Stomach (tissue), 9 donors: ENCODE results near the gene CNRIP1. TPM values are rescaled to one million over a fixed set of nuclear protein-coding genes. Genes with fewer than 3 reads are reported as not detected.

Source experiments
- DNase-seq, 2 donors: peaks; one replicate each; pipeline versions ENCODE4 v3.0.0 to v3.0.0-alpha.2; 2013 to 2019
- H3K27ac ChIP-seq, 5 donors: fragments of 200-600 bp in 4 of 5; sonication (generic) in 4 of 5; one replicate each; pipeline ENCODE4 v1.5.1; 2013 to 2019; ENCODE audit warnings: mild to moderate bottlenecking in 1 of 5, moderate library complexity in 1 of 5
- H3K27me3 ChIP-seq, 3 donors: fragments of 200-600 bp; sonication (generic); one replicate each; pipeline ENCODE4 v1.5.1; 2017 to 2019; ENCODE audit warnings: mixed run types in 1 of 3
- H3K36me3 ChIP-seq, 4 donors: fragments of 200-600 bp; sonication (generic); 1 replicate in 3 of 4; 2 replicates in 1 of 4; pipeline ENCODE4 v1.5.1; 2016 to 2019
- H3K4me1 ChIP-seq, 4 donors: fragments of 200-600 bp; sonication (generic); one replicate each; pipeline ENCODE4 v1.5.1; 2016 to 2019
- H3K4me3 ChIP-seq, 4 donors: fragments of 200-600 bp; sonication (generic) in 3 of 4; one replicate each; pipeline ENCODE4 v1.5.1; 2016 to 2019; ENCODE audit warnings: mild to moderate bottlenecking in 1 of 4
- H3K9me3 ChIP-seq, 4 donors: fragments of 200-600 bp; sonication (generic); one replicate each; pipeline ENCODE4 v1.5.1; 2016 to 2019
- CTCF ChIP-seq, 7 experiments: fragments of 450-650 bp in 4 of 7; fragments of 200-600 bp in 3 of 7; sonication (generic) in 3 of 7; IDR thresholded peaks; one replicate each; pipeline ENCODE4 v1.5.1; 2016 to 2019; ENCODE audit warnings: antibody characterized with exemption in 7 of 7, control low read depth in 2 of 7, mild to moderate bottlenecking in 1 of 7
- EP300 ChIP-seq: sonication (generic); formaldehyde crosslinking; IDR thresholded peaks from one replicate; pipeline ENCODE4 v1.6.1; 2017; ENCODE audit warnings: antibody characterized with exemption
- POLR2A ChIP-seq, 4 donors: fragments of 450-650 bp; IDR thresholded peaks; one replicate each; pipeline ENCODE4 v1.6.1; 2016; ENCODE audit warnings: antibody characterized with exemption in 4 of 4, control low read depth in 2 of 4, mild to moderate bottlenecking in 1 of 4, moderate library complexity in 1 of 4
- POLR2AphosphoS5 ChIP-seq, 3 donors: sonication (generic); formaldehyde crosslinking; IDR thresholded peaks; one replicate each; pipeline ENCODE4 v1.6.1; 2016; ENCODE audit warnings: antibody characterized with exemption in 3 of 3
- WGBS, 5 donors: extraction: QIAGEN DNeasy Blood & Tissue Kit in 3 of 5; methylation state at CpG; one replicate each; pipeline versions ENCODE4 v1.1.5 to v1.1.7; 2013 to 2018; 5-methylcytosine and 5-hydroxymethylcytosine counted together
- intact Hi-C: fragments of 100-400 bp; cut with DNase I; formaldehyde crosslinking; loops from one replicate; pipeline ENCODE4 v1.15.1; 2023; ENCODE audit warnings: low total_unique reads
- polyA plus RNA-seq, 3 donors: library from polyadenylated mRNA; stranded (reverse); fragments of 200-250 nt; gene quantifications; one replicate each; pipeline ENCODE4 v1.2.3, GENCODE V29; 2013
- total RNA-seq, 5 donors: library from RNA; depleted of rRNA; stranded (reverse); fragments of >200 nt; gene quantifications; one replicate each; pipeline versions ENCODE4 v1.1.0 to v1.2.3, GENCODE V29; 2014 to 2016
- donor health status: healthy with polysubstance abuse.
- donor health status: Bipolar disorder and iron deficiency.
- donor health status: healthy.

The CNRIP1 gene
- total and polyA plus RNA-seq, 8 donors: 6.2 to 107 (median 21.4) TPM; not detected in 1

- Histone ChIP-seq H3K36me3 (peaks cover 0 to 13% (median 7%) of the 10 kb centered on the region in 4 donors), H3K4me1 (peaks cover 3 to 32% (median 22%) of the 10 kb centered on the region in 4 donors), H3K27me3 (peaks cover 0 to 31% (median 28%) of the 10 kb centered on the region in 3 donors), H3K27ac (peak overlapping the region; percentile 84 to 94 (median 88)), H3K9me3 (no peaks in the 10 kb centered on the region), H3K4me3 (peak overlapping the region; percentile 64 to 70 (median 68))
- intact Hi-C loops: no loop called here
- no peak for DNase-seq
- TF ChIP-seq POLR2AphosphoS5 (IDR thresholded peaks at IDR 0.05) (no peak), POLR2A (IDR thresholded peaks at IDR 0.05) (no peak), EP300 (no peak), CTCF (IDR thresholded peaks at IDR 0.05) (no peak)
- 1 to 3% (median 3%) methylated on average over 24 to 27 of the region's 27 CpGs for whole genome bisulfite sequencing, 5 donors
Measured at GRCh38 chr2:68318914-68319397, 793 bp downstream of the CNRIP1 start.

GRCh38 chr2:68317971-68318913, 1.5 kb downstream of the CNRIP1 start:
- peak in 1 of 2 donors; percentile 33 for DNase-seq
- H3K4me3 ChIP-seq: peak overlapping the region; percentile 64 to 70 (median 68)
- peak overlapping the region; percentile 84 to 94 (median 88) for H3K27ac ChIP-seq
- TF ChIP-seq POLR2AphosphoS5 (IDR thresholded peaks at IDR 0.05): no peak
- TF ChIP-seq POLR2A (IDR thresholded peaks at IDR 0.05): no peak
- TF ChIP-seq CTCF (IDR thresholded peaks at IDR 0.05): no peak
- no peak for TF ChIP-seq EP300
- H3K9me3 ChIP-seq: no peaks in the 10 kb centered on the region
- intact Hi-C loops: no loop called here
- WGBS, 5 donors: 21 to 34% (median 29%) methylated on average over 22 to 27 of the region's 27 CpGs
- peaks cover 0 to 15% (median 7%) of the 10 kb centered on the region in 4 donors for H3K36me3 ChIP-seq
- H3K4me1 ChIP-seq: peaks cover 3 to 32% (median 22%) of the 10 kb centered on the region in 4 donors
- peaks cover 0 to 31% (median 28%) of the 10 kb centered on the region in 3 donors for H3K27me3 ChIP-seq

- H3K9me3 ChIP-seq: no peaks in the 10 kb centered on the region
- WGBS, 5 donors: 46 to 72% (median 53%) methylated on average over 2 of the region's 2 CpGs
- TF ChIP-seq POLR2A (IDR thresholded peaks at IDR 0.05) (no peak), POLR2AphosphoS5 (IDR thresholded peaks at IDR 0.05) (no peak), CTCF (IDR thresholded peaks at IDR 0.05) (no peak), EP300 (no peak)
- H3K27me3 ChIP-seq: peaks cover 0 to 28% (median 26%) of the 10 kb centered on the region in 3 donors
- no peak overlapping the region for H3K4me3 ChIP-seq
- peaks cover 0 to 15% (median 7%) of the 10 kb centered on the region in 4 donors for H3K36me3 ChIP-seq
- no peak overlapping the region for H3K27ac ChIP-seq
- intact Hi-C loops: no loop called here
- peaks cover 3 to 32% (median 22%) of the 10 kb centered on the region in 4 donors for H3K4me1 ChIP-seq
- DNase-seq: no peak
Measured at GRCh38 chr2:68316111-68316510, 3.6 kb downstream of the CNRIP1 start.

- intact Hi-C loops: no loop called here
- no peaks in the 10 kb centered on the region for H3K9me3 ChIP-seq
Measured at GRCh38 chr2:68311033-68311432, 8.7 kb downstream of the CNRIP1 start.

More at GRCh38 chr2:68311033-68311432, 8.7 kb downstream of the CNRIP1 start:
- no peak for DNase-seq
- no peak overlapping the region for H3K27ac ChIP-seq
- H3K27me3 ChIP-seq: no peaks in the 10 kb centered on the region
- TF ChIP-seq POLR2A (IDR thresholded peaks at IDR 0.05) (no peak), POLR2AphosphoS5 (IDR thresholded peaks at IDR 0.05) (no peak), CTCF (IDR thresholded peaks at IDR 0.05) (no peak), EP300 (no peak)
- no peaks in the 10 kb centered on the region for H3K4me1 ChIP-seq
- no peak overlapping the region for H3K4me3 ChIP-seq
- H3K36me3 ChIP-seq: peaks cover 0 to 16% (median 8%) of the 10 kb centered on the region in 4 donors
